GM12878 (cell line): Measurements from ENCODE around the gene LRIG3. TPM values are rescaled to one million over a fixed set of nuclear protein-coding genes. Genes with fewer than 3 reads are reported as not detected.

Experiments used
- ATAC-seq: fragments of 200-7000 bp; cut with Tn5 transposase; 3 replicates; pipeline ENCODE4 v1.9.1; 2020; ENCODE audit warnings: mild to moderate bottlenecking, moderate library complexity
- BruUV-seq: library from RNA; stranded (reverse); fragments of 400-500 nt; replicated peaks from 2 replicates; lab custom pipeline; 2021; lab: Mats Ljungman, UMichigan
- CTCF ChIA-PET: fragments of 300-600 bp; sonication (Branson Sonifier 250); formaldehyde crosslinking; extraction: SDS; loops from one replicate; lab custom pipeline; 2021; ENCODE audit warnings: inconsistent platforms; lab: Yijun Ruan, JAX
- POLR2A ChIA-PET: fragments of 350-600 bp; formaldehyde crosslinking; extraction: SDS; loops from one replicate; lab custom pipeline; 2021; ENCODE audit warnings: inconsistent platforms; lab: Charles Lee
- RAD21 ChIA-PET: fragments of 300-600 bp; sonication (Branson Sonifier 250); formaldehyde crosslinking; loops from one replicate; lab custom pipeline; 2023; ENCODE audit warnings: antibody characterized with exemption; ENCODE audit not compliant: unreplicated experiment; lab: Charles Lee
- SMC1A ChIA-PET: fragments of 300-600 bp; sonication (Branson Sonifier 250); formaldehyde crosslinking; loops from one replicate; lab custom pipeline; 2023; ENCODE audit not compliant: unreplicated experiment, uncharacterized antibody; lab: Charles Lee
- DNase-seq: peaks from one replicate; pipeline ENCODE4 v3.0.0-alpha.2; 2011; ENCODE audit warnings: low read depth, low spot score
- FAIRE-seq: peaks from 3 replicates; lab custom pipeline; 2011; peaks lifted over from hg19 to GRCh38; lab: Jason Lieb, UNC
- H2AFZ ChIP-seq: 2 replicates; pipeline ENCODE4 v1.6.0; 2011; ENCODE audit warnings: low read depth, low read length, control low read depth; ENCODE audit not compliant: control insufficient read depth
- H3K27ac ChIP-seq: 2 replicates; pipeline ENCODE4 v1.5.1; 2011; ENCODE audit warnings: control low read depth; ENCODE audit not compliant: control insufficient read depth, insufficient read depth
- H3K27me3 ChIP-seq, 2 experiments: replicated peaks in 1 of 2; 2 replicates each; pipeline versions ENCODE4 v1.6.0 to v1.6.1; 2011; ENCODE audit warnings: low read length in 1 of 2; ENCODE audit not compliant: control insufficient read depth in 2 of 2, insufficient read depth in 2 of 2
- H3K36me3 ChIP-seq, 2 experiments: 2 replicates each; pipeline ENCODE4 v1.5.1; 2011; ENCODE audit warnings: low read length in 1 of 2; ENCODE audit not compliant: control insufficient read depth in 2 of 2, insufficient read depth in 2 of 2
- H3K4me1 ChIP-seq: 2 replicates; pipeline ENCODE4 v1.6.1; 2011; ENCODE audit warnings: mild to moderate bottlenecking, low read length, moderate library complexity, mixed read lengths; ENCODE audit not compliant: control insufficient read depth, insufficient read depth
- H3K4me2 ChIP-seq: 2 replicates; pipeline ENCODE4 v1.6.0; 2011; ENCODE audit warnings: control low read depth; ENCODE audit not compliant: control insufficient read depth, insufficient read depth
- H3K4me3 ChIP-seq: fragments of 200-600 bp; sonication (generic); 2 replicates; pipeline ENCODE4 v1.5.1; 2016
- H3K79me2 ChIP-seq: 2 replicates; pipeline ENCODE4 v1.6.0; 2011; ENCODE audit warnings: low read length; ENCODE audit not compliant: control insufficient read depth, insufficient read depth
- H3K9ac ChIP-seq: 2 replicates; pipeline ENCODE4 v1.8.0; 2011; ENCODE audit warnings: low read length, control low read depth, mixed read lengths; ENCODE audit not compliant: control insufficient read depth, insufficient read depth
- H3K9me3 ChIP-seq: replicated peaks from 3 replicates; pipeline ENCODE4 v1.5.1; 2011; ENCODE audit warnings: mild to moderate bottlenecking, low read length; ENCODE audit not compliant: control insufficient read depth, insufficient read depth
- H4K20me1 ChIP-seq: 2 replicates; pipeline ENCODE4 v1.6.0; 2011; ENCODE audit not compliant: control insufficient read depth, insufficient read depth
- ASH2L ChIP-seq: fragments of 300-600, 200-600 bp; sonication (generic); IDR thresholded peaks from 2 replicates; pipeline ENCODE4 v1.6.1; 2017; ENCODE audit warnings: low read depth, mild to moderate bottlenecking, borderline replicate concordance
- BCL3 ChIP-seq: IDR thresholded peaks from 2 replicates; pipeline ENCODE4 v1.6.1; 2011; ENCODE audit warnings: borderline replicate concordance, low read depth, mild to moderate bottlenecking, moderate library complexity, low read length; ENCODE audit not compliant: insufficient read depth, poor library complexity, severe bottlenecking
- BCLAF1 ChIP-seq: fragments of 450-650 bp; IDR thresholded peaks from 2 replicates; pipeline ENCODE4 v1.6.1; 2017; ENCODE audit warnings: antibody characterized with exemption, mild to moderate bottlenecking, moderate library complexity
- HDAC2 ChIP-seq: fragments of 200-600 bp; sonication (generic); IDR thresholded peaks from 2 replicates; pipeline ENCODE4 v1.6.1; 2017
- IRF3 ChIP-seq: fragments of 450-650 bp; IDR thresholded peaks from 2 replicates; pipeline ENCODE4 v1.6.1; 2014; ENCODE audit warnings: mild to moderate bottlenecking
- IRF5 ChIP-seq: fragments of 450-650 bp; IDR thresholded peaks from 2 replicates; pipeline ENCODE4 v1.6.1; 2017; ENCODE audit warnings: borderline replicate concordance
- JUNB ChIP-seq: IDR thresholded peaks from 2 replicates; pipeline ENCODE4 v1.6.1; 2016; ENCODE audit warnings: antibody characterized with exemption, mild to moderate bottlenecking
- MTA3 ChIP-seq: IDR thresholded peaks from 2 replicates; pipeline ENCODE4 v1.6.1; 2012; ENCODE audit warnings: low read length, inconsistent platforms, borderline replicate concordance
- NR2C1 ChIP-seq: fragments of 450-650 bp; IDR thresholded peaks from 2 replicates; pipeline ENCODE4 v1.6.1; 2017; ENCODE audit warnings: antibody characterized with exemption, mild to moderate bottlenecking, moderate library complexity
- NR2C2 ChIP-seq: IDR thresholded peaks from 2 replicates; pipeline ENCODE4 v1.6.1; 2011; ENCODE audit warnings: borderline replicate concordance, low read depth; ENCODE audit not compliant: control insufficient read depth, insufficient read length
- SPI1 ChIP-seq: IDR thresholded peaks from 2 replicates; pipeline ENCODE4 v1.6.1; 2011; ENCODE audit warnings: low read depth, mild to moderate bottlenecking, low read length, moderate library complexity, borderline replicate concordance; ENCODE audit not compliant: insufficient read depth
- STAT1 ChIP-seq: fragments of 450-650 bp; conservative IDR thresholded peaks from 2 replicates; pipeline ENCODE4 v1.6.1; 2014; ENCODE audit warnings: antibody characterized with exemption, mild to moderate bottlenecking
- SUPT20H ChIP-seq: IDR thresholded peaks from 2 replicates; pipeline ENCODE4 v1.6.1; 2011; ENCODE audit warnings: low read depth, mild to moderate bottlenecking, low read length, moderate library complexity, borderline replicate concordance; ENCODE audit not compliant: control insufficient read depth
- ZBTB33 ChIP-seq: fragments of 450-650 bp; IDR thresholded peaks from 2 replicates; pipeline ENCODE4 v1.6.1; 2017; ENCODE audit warnings: mild to moderate bottlenecking
- ZNF24 ChIP-seq: fragments of 450-650 bp; IDR thresholded peaks from 2 replicates; pipeline ENCODE4 v1.6.1; 2017; ENCODE audit warnings: antibody characterized with exemption, mild to moderate bottlenecking
- ZNF274 ChIP-seq: IDR thresholded peaks from one replicate; pipeline ENCODE4 v1.8.0; 2011; ENCODE audit not compliant: insufficient read length, insufficient read depth
- ZNF622 ChIP-seq: fragments of 450-650 bp; IDR thresholded peaks from 2 replicates; pipeline ENCODE4 v1.6.1; 2017; ENCODE audit warnings: mild to moderate bottlenecking, inconsistent platforms
- WGBS: methylation state at CpG from one replicate; pipeline ENCODE4 v1.1.6; 2016; ENCODE audit warnings: low lambda C conversion rate; ENCODE audit not compliant: insufficient replicate concordance, insufficient coverage; ENCODE audit errors: missing lambda C conversion rate; 5-methylcytosine and 5-hydroxymethylcytosine counted together
- in situ Hi-C: fragments of 300-500 bp; cut with MboI; formaldehyde crosslinking; loops from 9 replicates; pipeline ENCODE4 v1.14.3; 2018; ENCODE audit warnings: mixed read lengths
- intact Hi-C: fragments of 100-400 bp; cut with micrococcal nuclease; formaldehyde crosslinking; loops from one replicate; pipeline ENCODE4 v1.14.2; 2022; ENCODE audit not compliant: unreplicated experiment
- polyA plus RNA-seq, 11 experiments: library from polyadenylated mRNA; depleted of rRNA in 4 of 11; unstranded in 6 of 11; stranded (reverse) in 5 of 11; fragments of >200 nt; fragmentation: Nextera tagmentation in 4 of 11; fragmentation: Illumina TruSeq in 1 of 11; extraction: Ambion mirVana in 4 of 11; extraction: Trizol in 1 of 11; gene quantifications; 1 replicate in 1 of 11; 2 replicates in 10 of 11; pipeline versions ENCODE4 v1.2.1 to v1.2.3, GENCODE V29; 2011 to 2016; ENCODE audit warnings: inconsistent platforms in 2 of 11, missing spikeins in 2 of 11, low read depth in 1 of 11
- total RNA-seq, 4 experiments: library from RNA; depleted of rRNA in 3 of 4; stranded (reverse); fragments of >200 nt in 3 of 4; fragmentation: Illumina TruSeq in 1 of 4; extraction: Trizol in 1 of 4; gene quantifications; 2 replicates each; pipeline versions ENCODE4 v1.2.1 to v1.2.3, GENCODE V29; 2013 to 2021

LRIG3 gene
- total and polyA plus RNA-seq, 10 of the 15 experiments (the other 5 are each of a cell fraction or from before 2014, with no cell fraction given) = 0.95 to 8.5 (median 5.0) TPM

GRCh38 chr12:58880639-58881038 is 39.7 kb downstream of the LRIG3 start:
- POLR2A ChIA-PET = no interaction called here
- DNase-seq = no peak
- Histone ChIP-seq H3K4me1 (no peaks in the 10 kb centered on the region), H3K27ac (no peak overlapping the region), H3K27me3 (no peaks in the 10 kb centered on the region), H4K20me1 (no peaks in the 10 kb centered on the region), H3K36me3 (no peaks in the 10 kb centered on the region; a peak in 2 of 4 replicates), H3K4me3 (no peak overlapping the region), H2AFZ (no peak overlapping the region), H3K9me3 (no peaks in the 10 kb centered on the region), H3K79me2 (no peaks in the 10 kb centered on the region), H3K4me2 (no peak overlapping the region), H3K9ac (no peak overlapping the region)
- CTCF ChIA-PET = no interaction called here
- in situ Hi-C loops (no loop called here), intact Hi-C loops (no loop called here)
- BruUV-seq = no TSS peak
- no peak for ATAC-seq
- no peak for FAIRE-seq
- SMC1A ChIA-PET = no interaction called here
- 71% methylated on average over 7 of the region's 7 CpGs for WGBS
- RAD21 ChIA-PET = no interaction called here
- TF ChIP-seq NR2C1 = no peak
- TF ChIP-seq SPI1 = no peak
- TF ChIP-seq BCLAF1 = no peak
- TF ChIP-seq SUPT20H = no peak
- TF ChIP-seq ZNF274 = no peak
- no peak for TF ChIP-seq ZBTB33
- no peak for TF ChIP-seq BCL3
- TF ChIP-seq ZNF24 = no peak
- no peak for TF ChIP-seq ASH2L
- no peak for TF ChIP-seq JUNB
- TF ChIP-seq NR2C2 = no peak
- TF ChIP-seq MTA3 = no peak
- no peak for TF ChIP-seq ZNF622
- no peak for TF ChIP-seq IRF5
- no peak for TF ChIP-seq HDAC2
- no peak for TF ChIP-seq STAT1
- TF ChIP-seq IRF3 = no peak
